Measurements from ENCODE around the gene VEZF1. TPM values are rescaled to one million over a fixed set of nuclear protein-coding genes. Genes with fewer than 3 reads are reported as not detected.

Gene VEZF1
- total RNA-seq, 1 experiment from 2014 or later = 78.1 TPM

DNA sequence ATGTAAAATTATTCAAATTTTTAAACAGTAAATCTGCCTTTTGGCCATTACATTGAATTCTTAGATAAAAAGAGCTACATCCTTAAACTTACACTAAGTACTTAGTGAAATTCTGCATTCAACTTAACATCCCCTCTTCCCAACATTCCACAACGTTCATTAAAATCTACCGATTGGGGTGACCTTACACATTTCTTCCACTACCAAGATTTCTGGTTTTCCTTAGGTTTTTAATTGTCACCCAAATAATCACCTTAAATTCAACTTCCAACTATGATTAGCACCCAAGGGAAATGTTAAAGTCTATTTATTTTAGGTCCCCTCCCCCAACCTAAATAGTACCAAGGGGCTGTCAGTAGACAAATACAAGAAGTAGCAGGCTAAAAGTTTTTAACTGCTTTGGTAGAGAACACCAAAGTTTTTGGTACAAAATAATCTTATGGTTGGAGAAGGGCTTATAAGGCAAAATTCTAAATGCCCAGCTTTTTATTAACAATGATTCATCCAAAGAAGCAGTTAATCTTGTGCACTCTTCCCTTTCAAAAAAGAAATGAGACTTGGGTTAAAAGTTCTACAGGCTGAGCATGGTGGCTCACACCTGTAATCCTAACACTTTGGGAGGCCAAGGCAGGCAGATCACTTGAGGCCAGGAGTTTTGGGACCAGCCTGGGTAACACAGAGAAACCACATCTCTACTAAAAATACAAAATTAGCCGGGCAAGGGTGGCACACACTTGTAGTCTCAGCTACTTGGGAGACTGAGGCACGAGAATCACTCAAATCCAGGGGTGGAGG is 14.3 kb upstream of the VEZF1 start:
- H3K79me2 ChIP-seq (ENCODE audit: low read length) = peaks cover 58% of the 10 kb centered on the region
- no peaks in the 10 kb centered on the region for H3K9me3 ChIP-seq (ENCODE audit: low read length)
- no peak for ATAC-seq
- no peak for DNase-seq
- no peaks in the 10 kb centered on the region for H3K27me3 ChIP-seq (ENCODE audit: low read length)
- no TSS peak for BruUV-seq (replicated peaks)
- CTCF ChIA-PET = interaction anchor here (0.6 kb wide), 1 partner anchor 81 kb away, joined by 4 read pairs; the partner anchor contains the start of gene DYNLL2
- peaks cover 65% of the 10 kb centered on the region for H4K20me1 ChIP-seq (ENCODE audit: low read length)
- peak overlapping the region; percentile 95 for H3K4me2 ChIP-seq (ENCODE audit: low read length)
- peaks cover 38% of the 10 kb centered on the region for H3F3A ChIP-seq (ENCODE audit: low read length, unreplicated experiment)
- H3K4me3 ChIP-seq (ENCODE audit: low read length) = peak overlapping the region; percentile 96; the same call in 1 of the 2 replicates
- H3K36me3 ChIP-seq (ENCODE audit: low read depth, low read length) = peaks cover 80% of the 10 kb centered on the region
- intact Hi-C loops (cut with micrococcal nuclease) = no loop called here
- H3K9ac ChIP-seq (ENCODE audit: low read length) = no peak overlapping the region
- H3K4me1 ChIP-seq (ENCODE audit: insufficient read depth, low read length) = peaks cover 30% of the 10 kb centered on the region
- H2AFZ ChIP-seq (ENCODE audit: low read length) = no peak overlapping the region
- no peaks in the 10 kb centered on the region for H3K9me2 ChIP-seq (replicated peaks; ENCODE audit: low read length)
- TF ChIP-seq, protein P1, sequence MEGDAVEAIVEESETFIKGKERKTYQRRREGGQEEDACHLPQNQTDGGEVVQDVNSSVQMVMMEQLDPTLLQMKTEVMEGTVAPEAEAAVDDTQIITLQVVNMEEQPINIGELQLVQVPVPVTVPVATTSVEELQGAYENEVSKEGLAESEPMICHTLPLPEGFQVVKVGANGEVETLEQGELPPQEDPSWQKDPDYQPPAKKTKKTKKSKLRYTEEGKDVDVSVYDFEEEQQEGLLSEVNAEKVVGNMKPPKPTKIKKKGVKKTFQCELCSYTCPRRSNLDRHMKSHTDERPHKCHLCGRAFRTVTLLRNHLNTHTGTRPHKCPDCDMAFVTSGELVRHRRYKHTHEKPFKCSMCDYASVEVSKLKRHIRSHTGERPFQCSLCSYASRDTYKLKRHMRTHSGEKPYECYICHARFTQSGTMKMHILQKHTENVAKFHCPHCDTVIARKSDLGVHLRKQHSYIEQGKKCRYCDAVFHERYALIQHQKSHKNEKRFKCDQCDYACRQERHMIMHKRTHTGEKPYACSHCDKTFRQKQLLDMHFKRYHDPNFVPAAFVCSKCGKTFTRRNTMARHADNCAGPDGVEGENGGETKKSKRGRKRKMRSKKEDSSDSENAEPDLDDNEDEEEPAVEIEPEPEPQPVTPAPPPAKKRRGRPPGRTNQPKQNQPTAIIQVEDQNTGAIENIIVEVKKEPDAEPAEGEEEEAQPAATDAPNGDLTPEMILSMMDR (conservative IDR thresholded peaks at IDR 0.05; ENCODE audit: low read depth, low read length) = no peak
- TF ChIP-seq EZH2 (IDR thresholded peaks at IDR 0.05; ENCODE audit: low read length, unreplicated experiment) = no peak
- no peak for TF ChIP-seq EZH2phosphoT487 (IDR thresholded peaks at IDR 0.05; ENCODE audit: borderline replicate concordance, low read length)
- POLR2A ChIA-PET (ENCODE audit: unreplicated experiment) = interaction anchor here (0.6 to 0.7 kb wide), 3 partner anchors 53 to 140 kb away, joined by 3 to 4 read pairs (median 3); no protein-coding TSS in a partner anchor
- no peak overlapping the region for H3K27ac ChIP-seq (ENCODE audit: low read length)

DNA sequence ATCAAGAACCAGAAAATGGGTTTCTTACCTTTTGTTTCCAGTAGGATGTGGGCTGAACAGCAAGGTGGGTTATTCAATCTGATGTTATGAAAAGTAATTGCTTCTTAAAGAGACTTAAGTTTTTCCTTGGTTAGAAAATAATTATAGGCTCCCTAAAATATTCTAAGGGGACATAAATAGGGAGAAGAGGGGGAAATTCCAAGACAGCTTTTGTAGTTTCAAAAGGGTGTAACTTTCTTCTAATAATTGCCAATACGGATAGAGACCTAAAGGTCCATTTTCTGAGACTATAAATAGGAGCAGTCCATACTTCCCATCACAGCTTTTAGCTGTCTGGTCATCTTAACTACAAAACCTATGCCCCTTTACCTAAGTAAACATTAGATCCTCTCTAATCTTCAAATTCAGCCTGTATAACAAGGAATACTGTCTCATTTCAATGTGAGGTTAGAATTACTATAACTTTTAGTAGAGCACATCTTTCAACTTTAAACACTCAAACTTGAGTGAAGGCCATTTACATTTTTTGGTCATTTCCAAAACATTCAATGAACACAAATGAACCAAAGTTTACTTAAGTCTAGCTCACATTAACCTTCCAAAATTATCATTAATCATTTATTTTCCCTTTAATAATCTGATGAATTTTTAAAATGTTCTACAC is 13.5 kb upstream of the VEZF1 start:
- H3K36me3 ChIP-seq (ENCODE audit: low read depth, low read length) = peaks cover 83% of the 10 kb centered on the region
- intact Hi-C loops (cut with micrococcal nuclease) = no loop called here
- H3K9me2 ChIP-seq (replicated peaks; ENCODE audit: low read length) = no peaks in the 10 kb centered on the region
- H3K4me1 ChIP-seq (ENCODE audit: insufficient read depth, low read length) = peaks cover 30% of the 10 kb centered on the region
- H3K4me3 ChIP-seq (ENCODE audit: low read length) = 0 out of 2 replicates have a peak overlapping the region, but pooled peaks have one; percentile 96
- peaks cover 53% of the 10 kb centered on the region for H3K79me2 ChIP-seq (ENCODE audit: low read length)
- no TSS peak for BruUV-seq (replicated peaks)
- no peak for DNase-seq
- H3F3A ChIP-seq (ENCODE audit: low read length, unreplicated experiment) = peaks cover 42% of the 10 kb centered on the region
- H3K4me2 ChIP-seq (ENCODE audit: low read length) = 0 out of 2 replicates have a peak overlapping the region, but pooled peaks have one; percentile 24
- ChIA-PET POLR2A (ENCODE audit: unreplicated experiment) (interaction anchor here (0.7 kb wide), 3 partner anchors 53 to 288 kb away, joined by 3 to 4 read pairs (median 3); no protein-coding TSS in a partner anchor), CTCF (interaction anchor here (0.6 to 1.1 kb wide), 5 partner anchors 15 to 428 kb away, joined by 3 to 12 read pairs (median 4); partner anchors contain the start of gene DYNLL2)
- H3K27ac ChIP-seq (ENCODE audit: low read length) = no peak overlapping the region
- no peak for ATAC-seq
- H4K20me1 ChIP-seq (ENCODE audit: low read length) = peaks cover 65% of the 10 kb centered on the region
- TF ChIP-seq, protein P1 (conservative IDR thresholded peaks at IDR 0.05; ENCODE audit: low read depth, low read length) = no peak
- TF ChIP-seq EZH2phosphoT487 (IDR thresholded peaks at IDR 0.05; ENCODE audit: borderline replicate concordance, low read length) = no peak
- no peak for TF ChIP-seq EZH2 (IDR thresholded peaks at IDR 0.05; ENCODE audit: low read length, unreplicated experiment)
- H3K27me3 ChIP-seq (ENCODE audit: low read length) = no peaks in the 10 kb centered on the region
- no peaks in the 10 kb centered on the region for H3K9me3 ChIP-seq (ENCODE audit: low read length)
- no peak overlapping the region for H2AFZ ChIP-seq (ENCODE audit: low read length)
- no peak overlapping the region for H3K9ac ChIP-seq (ENCODE audit: low read length)
